Measurements from ENCODE around the gene GLI3.

DNA sequence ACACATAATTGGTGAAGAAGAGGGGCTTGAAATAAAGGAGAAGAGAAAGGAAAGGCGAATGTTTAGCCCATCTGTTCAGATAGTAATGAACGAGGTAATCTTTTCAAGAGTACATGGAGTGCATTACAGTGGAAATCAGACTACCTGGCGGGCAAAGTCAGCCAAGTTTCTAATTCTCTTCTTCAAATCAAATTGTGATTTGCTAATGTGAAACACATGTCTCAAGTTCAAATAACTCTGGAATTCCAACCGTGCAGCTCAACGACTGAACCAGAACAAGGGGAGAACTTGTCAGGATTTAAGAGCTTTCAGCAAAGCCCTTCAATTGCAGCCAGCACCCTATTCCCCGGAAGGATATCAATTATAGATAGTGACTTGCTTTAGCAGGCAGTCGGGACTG lies 216.9 kb downstream of the GLI3 start:
- TF ChIP-seq, protein P1, sequence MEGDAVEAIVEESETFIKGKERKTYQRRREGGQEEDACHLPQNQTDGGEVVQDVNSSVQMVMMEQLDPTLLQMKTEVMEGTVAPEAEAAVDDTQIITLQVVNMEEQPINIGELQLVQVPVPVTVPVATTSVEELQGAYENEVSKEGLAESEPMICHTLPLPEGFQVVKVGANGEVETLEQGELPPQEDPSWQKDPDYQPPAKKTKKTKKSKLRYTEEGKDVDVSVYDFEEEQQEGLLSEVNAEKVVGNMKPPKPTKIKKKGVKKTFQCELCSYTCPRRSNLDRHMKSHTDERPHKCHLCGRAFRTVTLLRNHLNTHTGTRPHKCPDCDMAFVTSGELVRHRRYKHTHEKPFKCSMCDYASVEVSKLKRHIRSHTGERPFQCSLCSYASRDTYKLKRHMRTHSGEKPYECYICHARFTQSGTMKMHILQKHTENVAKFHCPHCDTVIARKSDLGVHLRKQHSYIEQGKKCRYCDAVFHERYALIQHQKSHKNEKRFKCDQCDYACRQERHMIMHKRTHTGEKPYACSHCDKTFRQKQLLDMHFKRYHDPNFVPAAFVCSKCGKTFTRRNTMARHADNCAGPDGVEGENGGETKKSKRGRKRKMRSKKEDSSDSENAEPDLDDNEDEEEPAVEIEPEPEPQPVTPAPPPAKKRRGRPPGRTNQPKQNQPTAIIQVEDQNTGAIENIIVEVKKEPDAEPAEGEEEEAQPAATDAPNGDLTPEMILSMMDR (IDR thresholded peaks at IDR 0.05), result no peak
- no peak for TF ChIP-seq POLR2A (IDR thresholded peaks at IDR 0.05)

Measured in heart left ventricle (tissue), 13 donors.